ENCODE results near the gene BLM. TPM values are rescaled to one million over a fixed set of nuclear protein-coding genes. Genes with fewer than 3 reads are reported as not detected.
A peak's percentile ranks its signal among the peaks of the same experiment; 100 is the strongest.

Gene BLM
- total RNA-seq, 1 experiment from 2014 or later = 24.6 TPM

DNA sequence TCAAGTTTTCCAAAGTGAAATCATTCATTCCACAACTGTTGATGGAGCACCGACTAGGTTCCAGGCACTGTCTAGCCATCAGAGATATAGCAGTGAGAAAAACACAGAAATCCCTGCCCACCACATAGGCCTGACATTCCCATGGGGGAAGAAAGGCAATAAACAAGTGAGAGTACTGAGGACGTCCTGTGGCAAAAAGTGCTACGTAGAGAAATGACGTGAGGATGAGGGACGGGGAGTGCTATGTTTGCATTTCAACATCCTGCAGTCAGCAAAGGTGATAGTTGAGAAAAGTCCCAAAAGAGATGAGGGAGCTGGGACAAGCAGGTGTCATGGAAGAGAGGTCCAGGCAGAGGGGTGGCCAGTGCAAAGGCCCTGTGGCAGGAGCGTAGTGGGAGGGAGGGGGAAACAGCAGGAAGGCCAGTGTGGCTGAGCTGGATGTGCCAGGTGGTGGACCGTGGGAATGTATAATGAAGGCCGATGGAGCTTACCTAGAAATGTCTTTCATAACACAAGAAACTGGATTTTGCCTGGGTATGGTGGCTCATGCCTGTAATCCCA lies 140.8 kb downstream of the BLM start (continued):
- TF ChIP-seq, protein P1, sequence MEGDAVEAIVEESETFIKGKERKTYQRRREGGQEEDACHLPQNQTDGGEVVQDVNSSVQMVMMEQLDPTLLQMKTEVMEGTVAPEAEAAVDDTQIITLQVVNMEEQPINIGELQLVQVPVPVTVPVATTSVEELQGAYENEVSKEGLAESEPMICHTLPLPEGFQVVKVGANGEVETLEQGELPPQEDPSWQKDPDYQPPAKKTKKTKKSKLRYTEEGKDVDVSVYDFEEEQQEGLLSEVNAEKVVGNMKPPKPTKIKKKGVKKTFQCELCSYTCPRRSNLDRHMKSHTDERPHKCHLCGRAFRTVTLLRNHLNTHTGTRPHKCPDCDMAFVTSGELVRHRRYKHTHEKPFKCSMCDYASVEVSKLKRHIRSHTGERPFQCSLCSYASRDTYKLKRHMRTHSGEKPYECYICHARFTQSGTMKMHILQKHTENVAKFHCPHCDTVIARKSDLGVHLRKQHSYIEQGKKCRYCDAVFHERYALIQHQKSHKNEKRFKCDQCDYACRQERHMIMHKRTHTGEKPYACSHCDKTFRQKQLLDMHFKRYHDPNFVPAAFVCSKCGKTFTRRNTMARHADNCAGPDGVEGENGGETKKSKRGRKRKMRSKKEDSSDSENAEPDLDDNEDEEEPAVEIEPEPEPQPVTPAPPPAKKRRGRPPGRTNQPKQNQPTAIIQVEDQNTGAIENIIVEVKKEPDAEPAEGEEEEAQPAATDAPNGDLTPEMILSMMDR (IDR thresholded peaks at IDR 0.05 in 2 of 3, conservative IDR thresholded peaks at IDR 0.05 in 1 of 3; ENCODE audit: borderline replicate concordance in 1 of 3, insufficient read depth in 1 of 3, low read depth in 2 of 3, low read length in 2 of 3) = no peak
- TF ChIP-seq, protein P2, sequence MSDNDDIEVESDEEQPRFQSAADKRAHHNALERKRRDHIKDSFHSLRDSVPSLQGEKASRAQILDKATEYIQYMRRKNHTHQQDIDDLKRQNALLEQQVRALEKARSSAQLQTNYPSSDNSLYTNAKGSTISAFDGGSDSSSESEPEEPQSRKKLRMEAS (IDR thresholded peaks at IDR 0.05) = no peak
- no peak for TF ChIP-seq EZH2phosphoT487 (IDR thresholded peaks at IDR 0.05; ENCODE audit: borderline replicate concordance)
- no peak for TF ChIP-seq POLR2AphosphoS5 (IDR thresholded peaks at IDR 0.05; ENCODE audit: low read depth, low read length)

DNA sequence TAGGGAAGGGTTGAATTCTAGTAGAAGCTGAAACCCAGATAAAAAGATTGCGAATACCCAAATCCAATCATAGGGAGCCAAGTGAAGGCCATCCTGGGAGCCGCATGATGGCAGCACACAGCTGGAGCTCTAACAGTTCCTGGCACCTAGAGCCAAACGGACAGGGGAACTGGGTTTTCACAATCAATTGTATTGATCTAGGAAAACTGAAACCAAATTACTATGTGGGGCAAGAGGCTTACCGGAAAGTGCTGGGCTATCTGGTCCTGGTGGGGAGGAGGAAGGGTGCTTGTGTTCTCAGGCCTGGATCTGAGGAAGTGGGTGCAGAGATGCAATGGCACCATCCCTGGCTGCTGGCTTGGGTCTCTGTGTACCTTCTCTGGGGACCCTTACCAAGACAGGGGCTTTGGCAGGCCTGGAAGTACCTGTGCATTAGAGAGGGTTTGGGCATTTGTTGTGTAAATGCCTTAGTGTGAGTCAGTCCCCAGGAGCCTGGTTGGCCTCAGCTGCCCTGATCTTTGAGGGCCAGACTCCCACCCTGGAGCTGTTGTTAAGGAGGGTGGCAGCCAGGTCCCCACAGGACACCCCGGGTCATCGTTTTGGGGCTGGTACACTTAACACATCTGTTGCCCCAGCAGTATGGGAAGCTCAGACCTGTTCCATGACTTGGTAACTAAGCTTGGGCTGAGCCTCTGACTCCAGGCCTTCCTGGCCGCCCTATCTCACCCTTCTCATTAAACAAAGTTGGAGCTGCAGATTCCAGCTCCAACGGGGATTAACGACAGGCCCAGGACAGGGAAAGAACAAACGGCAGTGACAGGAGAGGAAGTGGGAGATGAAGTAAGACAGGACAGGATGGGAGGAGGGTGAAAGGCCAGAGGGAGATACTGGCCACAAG lies 142.3 kb downstream of the BLM start:
- Histone ChIP-seq H3K9me2 (ENCODE audit: insufficient read depth) (no peaks in the 10 kb centered on the region), H3K9me3 (ENCODE audit: control insufficient read depth in 1 of 2, insufficient read depth in 1 of 2, low read depth in 1 of 2, low read length in 2 of 2) (no peaks in the 10 kb centered on the region), H4K20me1 (ENCODE audit: insufficient read depth) (no peaks in the 10 kb centered on the region), H3K4me3 (replicated peaks in 1 of 2; ENCODE audit: low read depth in 1 of 2, low read length in 2 of 2) (no peak overlapping the region), H3K4me2 (ENCODE audit: low read length) (peak overlapping the region; percentile 41), H3K27me3 (ENCODE audit: insufficient read depth, low read length) (peaks cover 8% of the 10 kb centered on the region; the same call in 1 of the 2 replicates), H3K4me1 (ENCODE audit: control insufficient read depth in 1 of 2, insufficient read depth in 2 of 2, low read length in 2 of 2) (peaks cover 16 to 48% of the 10 kb centered on the region in 2 experiments), H2AFZ (ENCODE audit: low read depth, low read length, poor library complexity, severe bottlenecking) (peak overlapping the region; percentile 81), H3K9ac (ENCODE audit: low read length) (peak overlapping the region; percentile 25; the same call in 1 of the 2 replicates), H3K27ac (ENCODE audit: low read depth, low read length) (no peak overlapping the region), H3K36me3 (ENCODE audit: control insufficient read depth in 1 of 2, insufficient read depth in 2 of 2, low read length in 2 of 2) (no peaks in the 10 kb centered on the region), H3K79me2 (ENCODE audit: insufficient read depth, low read length) (no peaks in the 10 kb centered on the region)
- peak; percentile 26 for ATAC-seq
- CTCF ChIA-PET = no interaction called here
- TF ChIP-seq FOSL1 (IDR thresholded peaks at IDR 0.05; ENCODE audit: low read depth) (no peak), EZH2phosphoT487 (IDR thresholded peaks at IDR 0.05; ENCODE audit: borderline replicate concordance) (no peak), JUND (IDR thresholded peaks at IDR 0.05) (no peak), YY1 (IDR thresholded peaks at IDR 0.05; ENCODE audit: extremely low read depth, insufficient replicate concordance, low read depth, low read length) (no peak), SP1 (IDR thresholded peaks at IDR 0.05; ENCODE audit: low read depth) (no peak), ZFX (IDR thresholded peaks at IDR 0.05) (peak; percentile 24; the same call in 1 of the 2 replicates)
- RAD21 ChIA-PET (ENCODE audit: low non-redundant PET in 1 of 2, low total read pairs in 2 of 2, uncharacterized antibody in 2 of 2, unreplicated experiment in 2 of 2) = no interaction called here
- BruUV-seq (replicated peaks) = no TSS peak
- intact Hi-C loops (cut with micrococcal nuclease) = loop anchor here (5.0 kb wide), 1 partner anchor 142 kb away; the partner anchor contains the start of gene BLM
- no peak for DNase-seq (ENCODE audit: low read depth, low spot score)
- POLR2A ChIA-PET = interaction anchor here (0.7 to 2.1 kb wide), 2 partner anchors 11 to 589 kb away, joined by 3 to 6 read pairs; no protein-coding TSS in a partner anchor

Measured in HCT116 (cell line).